Bone marrow (tissue), 2 donors: ENCODE measurements around the gene FN3KRP.

Experiments used
- DNase-seq, 2 donors: peaks; one replicate each; lab custom pipeline; 2025; lab: John Stamatoyannopoulos, UW

Gene FN3KRP

GRCh38 chr17:82687871-82688270 is 28.6 kb upstream of the FN3KRP start:
- DNase-seq = no peak

- DNase-seq = no peak
Observed at GRCh38 chr17:82689077-82689476, 27.4 kb upstream of the FN3KRP start.

GRCh38 chr17:82690786-82691489 is 25.6 kb upstream of the FN3KRP start:
- DNase-seq = no peak

DNA sequence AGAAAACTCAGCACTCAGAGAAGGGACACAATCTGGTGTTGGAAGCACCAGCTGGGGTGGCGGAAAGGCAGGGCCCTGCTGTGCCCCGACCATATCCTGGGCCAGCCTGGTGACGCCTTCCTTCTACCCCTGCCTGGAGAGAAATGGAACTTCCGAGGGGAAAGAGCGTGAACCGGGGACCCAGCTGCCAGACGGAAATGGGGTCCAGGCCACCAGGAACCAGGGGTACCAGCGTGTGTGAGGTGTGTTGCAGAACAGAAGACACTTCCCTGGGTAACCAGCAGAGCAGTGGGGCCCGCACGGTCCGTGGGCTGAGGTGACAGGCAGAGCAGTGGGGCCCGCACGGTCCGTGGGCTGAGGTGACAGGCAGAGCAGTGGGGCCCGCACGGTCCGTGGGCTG is 24.8 kb upstream of the FN3KRP start:
- no peak for DNase-seq

DNA sequence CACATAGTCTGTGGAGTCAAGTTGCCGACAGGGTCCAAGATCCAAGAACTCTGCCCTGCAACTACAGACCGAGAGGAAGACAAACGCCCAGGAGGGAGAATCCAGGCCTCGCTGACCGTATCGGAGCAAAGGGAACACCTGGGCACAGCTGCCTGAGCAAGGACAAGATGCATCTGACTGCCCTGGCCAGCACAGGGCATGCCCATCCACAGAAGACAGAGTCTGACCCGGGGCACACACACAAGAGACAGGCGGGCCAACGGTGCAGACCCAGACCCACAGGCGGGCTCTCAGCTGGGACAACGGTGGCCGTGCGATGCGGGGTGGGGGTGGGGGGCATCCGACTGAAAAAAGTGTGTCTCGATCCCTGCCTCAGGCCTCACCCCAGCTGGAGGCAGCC is 24.2 kb upstream of the FN3KRP start:
- no peak for DNase-seq

DNA sequence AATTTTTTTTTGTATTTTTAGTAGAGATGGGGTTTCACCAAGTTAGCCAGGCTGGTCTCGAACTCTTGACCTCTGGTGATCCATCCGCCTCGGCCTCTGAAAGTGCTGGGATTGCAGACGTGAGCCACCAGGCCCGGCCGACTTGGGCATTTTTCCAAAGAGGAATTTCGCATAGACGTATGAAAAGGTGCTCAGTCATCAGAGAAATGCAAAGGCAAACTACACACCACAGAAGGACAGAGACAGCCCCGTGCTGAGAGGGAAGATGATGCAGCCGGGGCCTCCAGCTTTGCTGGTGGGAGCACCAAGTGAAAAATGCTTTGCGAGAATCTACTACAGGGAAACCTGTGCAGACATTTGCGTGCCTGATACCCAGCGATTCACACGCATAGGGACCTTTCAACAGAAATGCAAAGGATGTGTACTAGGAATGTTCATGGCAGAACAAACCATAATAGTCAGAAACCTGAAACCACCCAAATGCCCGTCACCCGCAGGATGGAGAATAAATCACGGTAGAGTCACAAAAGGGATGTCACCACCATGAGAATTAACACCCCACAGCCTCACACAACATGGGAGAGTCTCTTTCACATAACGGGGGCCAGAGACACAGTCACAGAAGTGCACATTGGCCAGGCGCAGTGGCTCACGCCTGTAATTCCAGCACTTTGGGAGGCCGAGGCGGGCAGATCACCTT is 23.2 kb upstream of the FN3KRP start:
- DNase-seq = no peak

DNA sequence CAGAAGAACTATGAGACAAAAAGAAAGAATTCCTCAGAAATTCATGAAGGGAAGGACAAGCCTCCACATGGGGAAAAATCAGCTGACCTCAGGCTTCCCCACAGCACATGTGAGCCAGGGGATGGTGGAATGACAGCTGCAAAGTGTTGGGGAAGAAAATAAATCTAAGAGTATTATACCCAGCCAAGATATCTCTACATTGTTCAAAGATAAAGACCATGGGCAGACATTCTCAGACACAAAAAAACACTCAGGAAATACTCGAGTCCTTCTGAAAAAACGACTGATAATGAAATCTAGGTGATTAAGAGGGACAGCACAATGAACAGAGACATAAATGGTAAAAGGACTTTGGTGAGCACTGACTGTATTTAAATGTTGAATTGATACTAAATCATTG is 21.9 kb upstream of the FN3KRP start:
- DNase-seq = no peak

- no peak for DNase-seq
Observed at GRCh38 chr17:82696259-82696658, 20.2 kb upstream of the FN3KRP start.

DNA sequence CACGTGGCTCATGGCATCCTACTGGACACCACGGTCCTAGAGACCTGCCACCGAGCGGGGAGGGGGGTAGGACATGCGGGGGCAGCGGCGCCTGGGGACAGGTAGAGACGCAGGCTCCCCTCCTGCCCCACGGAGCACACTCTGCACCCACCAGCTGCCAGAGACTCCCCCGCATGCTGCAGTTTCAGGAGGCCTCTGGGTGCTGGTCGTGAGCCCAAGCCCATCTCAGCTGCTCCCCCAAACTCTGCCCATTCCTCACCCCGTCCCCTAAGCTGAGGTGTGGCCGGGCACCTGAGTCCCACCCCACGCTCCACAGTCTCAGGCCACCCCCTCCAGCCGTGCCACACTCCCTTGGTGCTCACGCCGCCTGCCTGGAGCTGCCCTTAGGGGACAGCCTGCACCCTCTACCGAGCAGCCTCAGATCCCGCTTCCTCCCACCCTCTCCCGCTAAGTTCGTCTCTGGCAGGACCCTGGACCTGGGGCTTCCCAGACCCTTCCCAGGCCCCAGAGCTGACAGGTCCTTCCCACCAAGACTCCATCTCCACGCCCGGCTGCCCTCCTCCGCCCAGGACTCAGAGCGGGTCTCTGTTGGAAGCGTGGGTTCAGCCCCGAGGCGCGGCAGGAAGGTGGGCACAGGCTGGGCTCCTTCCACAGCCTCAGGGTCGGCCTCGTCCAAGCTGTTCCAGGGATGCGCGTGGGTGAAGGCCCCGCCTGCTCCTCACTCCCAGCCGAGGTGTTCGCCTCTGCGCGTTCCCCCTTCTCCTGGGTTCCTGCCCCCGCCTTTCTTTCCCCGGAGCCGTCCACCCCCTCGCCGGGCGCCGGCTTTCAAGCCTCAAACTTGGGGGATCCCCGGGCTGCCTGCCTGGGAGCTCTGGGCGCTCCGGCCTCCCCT is 19.3 kb upstream of the FN3KRP start:
- DNase-seq = no peak

- no peak for DNase-seq
Observed at GRCh38 chr17:82697808-82698064, 18.8 kb upstream of the FN3KRP start.

DNA sequence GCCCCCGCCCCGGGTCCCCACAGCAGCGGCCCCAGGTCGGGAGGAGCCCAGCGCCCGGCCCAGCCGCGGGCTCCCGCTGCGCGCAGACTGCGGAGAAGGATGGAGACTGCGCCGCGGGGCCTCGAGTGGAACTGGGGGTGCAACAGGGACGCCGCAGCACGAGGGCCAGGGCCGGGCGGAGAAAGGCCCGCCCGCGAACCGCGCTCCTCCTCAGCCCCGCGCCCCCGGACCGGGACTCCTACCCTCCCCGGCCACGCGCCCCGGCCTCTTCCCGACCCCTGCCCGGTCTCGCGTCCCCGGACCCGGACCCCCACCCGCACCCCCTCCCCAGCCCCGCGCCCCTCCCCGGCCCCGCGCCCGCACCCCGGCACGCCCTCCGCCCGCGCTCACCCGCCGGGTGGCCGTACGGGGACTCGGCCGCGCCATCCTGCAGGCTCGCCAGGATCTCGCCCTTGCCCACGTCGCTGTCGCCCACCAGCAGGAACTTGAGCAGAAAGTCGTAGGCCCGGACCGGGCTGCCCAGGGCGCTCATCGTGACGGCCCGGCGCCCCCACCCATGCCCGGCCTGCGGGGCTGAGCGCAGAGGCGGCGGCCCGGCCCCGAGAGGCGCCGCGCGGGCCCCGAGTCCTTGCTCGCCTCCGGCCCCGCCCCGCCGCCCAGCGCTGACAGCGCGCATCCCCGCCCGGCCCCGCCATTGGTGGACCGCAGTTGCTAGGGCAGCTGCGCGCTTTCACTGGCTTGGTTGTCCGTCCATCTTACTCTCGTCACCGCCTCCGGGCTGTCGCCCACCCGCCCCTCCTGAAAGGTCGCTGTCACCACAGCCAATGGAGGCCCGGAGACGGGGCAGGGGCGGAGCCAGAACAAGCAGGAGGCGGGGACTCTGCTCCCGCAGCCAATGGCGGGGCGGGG is 18.2 kb upstream of the FN3KRP start, which contains the start of gene RAB40B:
RAB40B (minus strand) TSS at position 634 of the 909 bp plus-strand sequence; CDS start at position 532, 102 bp downstream.
- peak; percentile 78 to 98 for DNase-seq

GRCh38 chr17:82698974-82699442 is 17.5 kb upstream of the FN3KRP start:
- no peak for DNase-seq

- no peak for DNase-seq
Observed at GRCh38 chr17:82699551-82699950, 17.0 kb upstream of the FN3KRP start.

- DNase-seq = no peak
Observed at GRCh38 chr17:82702231-82702927, 14.1 kb upstream of the FN3KRP start.

DNA sequence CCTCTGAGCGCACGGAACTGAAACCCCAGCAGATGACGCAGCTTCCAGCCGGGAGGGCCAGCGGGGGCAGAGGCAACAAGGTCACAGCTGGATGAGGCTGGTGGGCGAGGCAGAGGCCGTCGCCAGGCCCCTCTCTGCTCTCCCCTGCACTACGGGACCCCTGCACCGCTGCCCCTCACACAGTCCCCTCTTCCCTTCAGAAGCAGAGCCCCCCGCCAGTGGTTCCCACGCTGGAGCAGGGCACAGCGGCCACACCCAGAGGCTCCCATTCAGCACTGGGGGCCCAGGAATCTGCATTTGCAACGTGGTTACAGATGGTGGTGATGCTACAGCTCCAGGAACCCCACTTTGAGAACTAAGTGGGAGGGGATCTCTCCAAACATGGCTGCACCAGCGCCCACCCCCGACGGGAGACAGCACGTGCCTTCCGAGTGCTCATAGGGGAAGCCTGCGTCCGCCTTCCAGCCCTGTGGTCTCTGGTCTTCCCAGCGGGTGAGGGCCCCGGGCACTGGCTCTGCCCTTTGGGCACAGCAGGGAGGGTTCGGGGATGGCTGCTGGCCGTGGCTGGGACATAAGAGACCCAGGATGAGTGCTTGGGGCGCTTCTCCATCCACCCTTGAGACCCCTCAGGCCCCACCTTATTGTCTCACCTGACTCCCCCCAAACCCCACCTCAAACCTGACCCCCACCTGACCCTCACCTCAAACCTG is 13.3 kb upstream of the FN3KRP start:
- DNase-seq = no peak

- no peak for DNase-seq
Observed at GRCh38 chr17:82703935-82704865, 12.3 kb upstream of the FN3KRP start.

DNA sequence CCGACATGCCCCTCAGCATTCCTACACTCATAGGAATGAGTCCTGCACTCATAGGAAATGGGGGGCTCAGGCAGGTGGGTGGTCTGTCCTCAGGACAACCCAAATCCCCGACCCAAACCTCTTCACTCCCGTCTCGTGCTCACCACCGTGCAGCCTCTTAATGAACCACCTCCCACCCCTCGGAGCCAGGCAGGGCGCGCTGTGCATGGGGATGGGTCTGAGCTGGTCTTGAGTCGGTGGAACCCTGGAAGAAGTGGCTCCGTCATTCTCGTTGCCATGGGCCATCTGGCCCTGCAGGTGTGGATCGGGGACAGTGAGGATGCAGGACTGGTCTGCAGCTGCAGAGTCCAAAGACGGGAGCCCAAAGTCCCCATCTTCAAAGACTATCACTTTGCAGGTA is 11.6 kb upstream of the FN3KRP start:
- no peak for DNase-seq

- no peak for DNase-seq
Observed at GRCh38 chr17:82705756-82706155, 10.8 kb upstream of the FN3KRP start.

GRCh38 chr17:82709024-82709675 is 7.4 kb upstream of the FN3KRP start:
- DNase-seq = no peak
